ENCODE data around the gene IP6K1.
A peak's percentile ranks its signal among the peaks of the same experiment; 100 is the strongest.
"Not testable (repeated sequence)": the region's sequence is repeated elsewhere in the genome, so short reads cannot be mapped to it uniquely, and the experiment has no call there.

Gene IP6K1

DNA sequence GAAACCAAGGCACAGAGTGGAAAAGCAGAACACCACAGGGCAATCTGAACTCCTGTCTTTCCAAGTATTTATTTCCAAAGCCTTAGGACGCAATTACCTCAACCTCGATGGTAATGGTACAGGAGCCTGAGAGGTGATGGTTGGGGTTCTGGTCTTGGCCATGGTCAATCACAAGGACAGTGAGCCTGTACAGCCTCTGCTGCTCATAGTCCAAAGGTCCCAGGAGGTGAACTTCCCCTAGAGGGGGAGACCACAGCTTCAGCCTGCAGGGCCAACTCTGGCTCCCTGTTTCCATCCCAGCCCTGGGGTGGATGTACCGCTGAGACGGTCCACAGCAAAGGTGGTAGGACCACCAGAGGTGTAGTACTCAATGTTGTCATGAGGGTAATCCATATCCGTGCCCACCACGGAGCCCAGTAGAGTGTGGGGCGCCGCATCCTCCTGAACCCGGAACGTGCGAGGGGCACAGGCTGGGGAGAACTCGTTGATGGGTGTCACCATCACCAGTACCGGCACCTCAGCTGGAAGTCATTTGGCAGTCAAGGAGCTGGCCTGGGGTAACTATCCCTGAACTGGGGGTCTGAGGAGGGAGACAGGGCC, 7.2 kb upstream of the IP6K1 start:
- no peak for ATAC-seq

DNA sequence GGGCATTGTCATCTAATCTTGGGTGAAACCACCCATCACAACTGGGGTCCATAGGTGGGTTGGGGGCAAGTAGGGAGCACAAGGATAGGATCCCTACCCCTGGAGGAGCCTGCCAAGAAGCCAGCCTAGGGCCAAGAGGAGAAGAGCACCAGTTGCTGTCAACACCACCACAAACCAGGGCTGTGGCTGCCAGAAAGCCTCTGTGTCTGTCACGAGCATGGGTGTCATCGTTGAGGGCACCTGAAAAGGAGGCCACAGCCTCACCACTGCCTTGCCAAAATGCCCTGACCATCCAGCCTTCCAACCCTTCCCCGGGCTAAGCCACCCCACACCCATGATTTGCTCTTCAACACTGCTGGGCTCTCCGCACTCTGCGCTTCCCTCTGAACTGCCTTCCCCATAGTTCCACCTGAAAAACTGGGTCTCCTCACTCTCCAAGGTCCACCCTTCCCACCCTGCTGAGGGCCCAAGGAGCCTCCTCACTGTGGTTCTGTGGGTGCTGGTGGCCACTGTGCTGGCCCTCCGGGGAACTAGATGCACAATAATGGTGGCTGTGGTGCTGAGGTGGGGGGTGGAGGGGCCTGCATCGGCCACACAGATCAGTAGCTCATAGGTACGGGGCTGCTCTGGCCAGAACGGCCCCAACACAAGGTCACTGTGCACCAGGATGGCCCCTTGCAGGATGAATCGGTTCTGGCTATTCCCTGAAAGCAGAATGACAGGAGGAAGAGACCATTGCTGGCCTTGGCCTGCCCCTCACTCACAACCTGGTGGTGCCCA, 6.2 kb upstream of the IP6K1 start:
- DNase-seq = no peak
- no peak for ATAC-seq

More for the DNA sequence above, 7.2 kb upstream of the IP6K1 start:
- DNase-seq = no peak

DNA sequence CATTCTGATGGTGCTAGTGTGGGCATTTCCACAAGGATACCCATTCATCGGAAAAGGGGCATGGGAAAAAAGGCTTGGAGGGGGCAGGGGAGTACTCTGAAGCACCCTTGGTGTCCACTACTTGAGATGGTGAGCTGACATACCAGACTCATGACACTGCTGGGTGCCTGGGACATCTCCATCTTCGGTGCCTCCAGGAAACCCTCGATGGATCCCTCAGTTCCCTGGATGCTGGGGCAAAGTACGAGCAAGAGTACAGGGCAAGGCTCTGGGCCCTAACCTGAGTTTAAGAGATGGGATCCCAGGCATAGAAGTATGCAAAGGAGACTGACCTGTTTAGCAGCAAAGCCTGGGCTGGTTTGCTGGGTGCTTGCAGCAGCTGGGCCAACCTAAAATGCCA, 5.2 kb upstream of the IP6K1 start:
- ATAC-seq (no peak), DNase-seq (no peak)

DNA sequence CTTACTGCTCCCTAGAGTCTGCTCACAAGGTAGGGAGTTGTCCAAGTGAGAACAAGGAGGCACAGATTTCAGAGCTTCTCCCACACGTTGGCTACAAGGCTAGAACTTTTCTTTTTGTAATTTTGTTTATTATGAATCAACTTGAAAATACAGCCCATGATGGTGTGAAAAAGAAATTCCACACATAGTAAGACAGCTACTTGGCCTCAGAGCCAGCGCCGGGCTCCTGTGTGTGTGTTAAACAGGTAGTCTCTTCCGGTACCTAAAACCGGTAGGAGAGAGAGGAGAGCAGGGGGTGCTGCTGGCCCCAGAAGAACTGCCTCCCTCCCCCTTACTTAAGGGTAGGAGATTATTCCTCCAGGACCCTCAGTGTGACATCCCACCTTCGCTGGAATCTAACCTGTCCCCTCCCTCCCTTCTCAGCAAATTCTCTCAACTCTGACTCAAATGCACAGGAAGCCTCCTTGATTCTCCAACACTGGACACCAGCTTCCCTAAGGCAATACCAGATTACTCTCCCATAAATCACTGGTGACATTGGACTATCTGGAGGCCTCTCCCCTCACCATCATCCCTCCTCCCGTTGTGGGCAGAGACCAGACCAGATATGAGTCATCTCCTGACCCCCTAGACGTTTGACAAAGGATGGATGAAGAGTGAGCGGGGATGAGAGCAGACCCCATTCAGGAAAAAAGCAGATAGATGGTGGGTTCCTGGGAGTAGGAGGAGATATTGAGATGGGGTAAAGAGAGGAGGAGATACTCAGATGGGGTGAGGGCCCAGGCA, 4.5 kb upstream of the IP6K1 start:
- DNase-seq (no peak), ATAC-seq (no peak)

DNA sequence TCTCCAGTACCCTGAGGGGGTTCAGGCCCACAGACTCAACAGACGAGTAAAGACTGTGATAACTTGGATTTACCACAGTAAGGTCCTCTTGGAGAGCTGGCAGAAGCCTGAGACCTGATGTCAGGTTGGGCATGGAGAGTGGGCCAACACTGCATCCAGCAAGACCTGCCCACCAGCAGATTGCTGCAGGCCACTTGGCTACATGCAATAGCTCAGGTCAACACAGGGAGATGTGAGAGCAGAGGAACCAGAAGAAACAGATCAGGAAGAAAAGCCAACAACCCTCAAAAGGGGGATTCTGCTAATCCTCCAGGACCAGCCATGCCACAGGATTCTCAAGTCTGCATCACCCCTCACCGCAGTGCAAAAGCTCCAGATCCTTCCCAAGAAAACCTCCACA, 1.7 kb upstream of the IP6K1 start:
- no peak for DNase-seq
- no peak for ATAC-seq

DNA sequence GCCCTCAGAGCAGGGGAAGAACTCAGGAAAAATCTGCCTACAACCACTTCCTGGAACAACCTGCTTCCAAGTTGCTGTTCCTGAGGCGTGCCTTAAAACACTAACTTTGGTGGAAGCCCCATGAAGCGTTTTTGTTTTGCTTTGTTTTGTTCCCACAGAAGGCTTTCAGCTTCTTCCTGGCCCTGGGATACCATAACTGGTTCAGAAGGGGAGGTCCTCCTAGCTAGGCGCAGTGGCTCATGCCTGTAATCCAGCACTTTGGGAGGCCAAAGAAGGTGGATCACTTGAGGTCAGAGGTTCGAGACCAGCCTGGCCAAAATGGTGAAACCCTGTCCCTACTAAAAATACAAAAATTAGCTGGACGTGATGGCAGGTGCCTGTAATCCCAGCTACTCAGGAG, 1.2 kb upstream of the IP6K1 start:
- no peak for ATAC-seq
- no peak for DNase-seq

DNA sequence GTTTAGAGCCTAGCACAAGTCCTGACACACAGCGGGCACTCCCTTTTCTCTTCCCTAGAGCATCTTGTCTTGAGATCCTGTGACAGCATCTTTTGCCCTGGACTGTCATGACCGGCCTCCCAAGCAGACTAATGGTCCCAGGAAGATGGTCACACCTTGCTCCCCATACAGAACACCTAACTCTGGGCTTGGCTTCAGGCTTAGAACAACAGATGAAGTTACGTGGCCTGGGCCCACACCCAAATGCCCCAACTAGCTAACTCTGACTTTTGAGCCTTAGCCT, 781 bp upstream of the IP6K1 start:
- DNase-seq (no peak), ATAC-seq (no peak)

DNA sequence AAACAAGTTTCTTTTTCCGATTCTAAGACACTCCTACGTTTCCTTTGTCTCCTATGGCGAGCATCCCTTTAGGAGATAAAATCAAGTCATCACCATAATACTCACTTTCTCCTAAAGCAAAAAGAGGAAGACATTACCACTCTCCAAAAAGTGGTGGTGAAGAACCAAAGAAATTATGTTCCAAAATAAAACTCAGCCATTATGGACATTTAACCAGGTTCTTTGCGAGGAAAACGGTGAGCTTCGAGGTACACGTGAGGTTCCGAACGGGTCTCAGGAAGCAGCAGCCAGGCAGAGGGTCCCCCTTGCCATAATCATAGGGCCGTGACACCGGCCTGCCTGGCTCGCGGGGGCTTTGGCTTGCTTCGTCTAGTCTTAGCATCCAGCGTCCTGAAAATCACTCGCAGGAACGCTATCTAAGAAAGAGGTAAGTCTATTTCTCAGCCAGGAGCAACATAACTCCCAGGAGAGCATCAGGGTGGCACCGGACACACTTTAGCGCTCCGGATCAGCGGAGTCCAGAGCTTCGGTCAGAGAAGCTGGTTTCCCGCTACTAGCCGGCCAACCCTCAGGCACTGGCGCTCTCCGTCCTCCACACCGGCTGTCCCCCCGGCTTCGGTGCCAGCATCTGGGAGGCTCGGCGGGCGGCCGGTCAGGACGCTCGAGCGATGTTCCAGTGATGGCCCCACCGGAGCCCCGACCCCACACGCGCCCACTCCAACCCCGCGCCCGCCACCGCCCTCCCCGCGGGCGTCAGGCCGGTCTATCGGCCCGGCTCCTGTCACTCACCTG, 581 bp downstream of the IP6K1 start:
- peak; percentile 27 for DNase-seq
- ATAC-seq = peak; percentile 48

DNA sequence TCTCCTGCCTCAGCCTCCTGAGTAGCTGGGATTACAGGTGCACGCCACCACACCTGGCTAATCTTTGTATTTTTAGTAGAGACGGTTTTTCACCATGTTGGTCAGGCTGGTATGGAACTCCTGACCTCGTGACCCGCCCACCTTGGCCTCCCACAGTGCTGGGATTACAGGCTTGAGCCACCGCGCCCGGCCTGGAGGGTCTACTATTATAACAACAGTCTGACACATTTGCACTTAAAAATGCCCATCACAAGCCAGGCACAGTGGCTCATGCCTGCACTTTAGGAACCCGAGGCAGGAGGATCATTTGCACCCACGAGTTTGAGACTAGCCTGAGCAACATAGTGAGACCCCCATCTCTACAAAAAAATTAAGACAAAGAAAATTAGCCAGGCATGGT, 4.1 kb downstream of the IP6K1 start:
- DNase-seq, ATAC-seq: not testable (repeated sequence)

DNA sequence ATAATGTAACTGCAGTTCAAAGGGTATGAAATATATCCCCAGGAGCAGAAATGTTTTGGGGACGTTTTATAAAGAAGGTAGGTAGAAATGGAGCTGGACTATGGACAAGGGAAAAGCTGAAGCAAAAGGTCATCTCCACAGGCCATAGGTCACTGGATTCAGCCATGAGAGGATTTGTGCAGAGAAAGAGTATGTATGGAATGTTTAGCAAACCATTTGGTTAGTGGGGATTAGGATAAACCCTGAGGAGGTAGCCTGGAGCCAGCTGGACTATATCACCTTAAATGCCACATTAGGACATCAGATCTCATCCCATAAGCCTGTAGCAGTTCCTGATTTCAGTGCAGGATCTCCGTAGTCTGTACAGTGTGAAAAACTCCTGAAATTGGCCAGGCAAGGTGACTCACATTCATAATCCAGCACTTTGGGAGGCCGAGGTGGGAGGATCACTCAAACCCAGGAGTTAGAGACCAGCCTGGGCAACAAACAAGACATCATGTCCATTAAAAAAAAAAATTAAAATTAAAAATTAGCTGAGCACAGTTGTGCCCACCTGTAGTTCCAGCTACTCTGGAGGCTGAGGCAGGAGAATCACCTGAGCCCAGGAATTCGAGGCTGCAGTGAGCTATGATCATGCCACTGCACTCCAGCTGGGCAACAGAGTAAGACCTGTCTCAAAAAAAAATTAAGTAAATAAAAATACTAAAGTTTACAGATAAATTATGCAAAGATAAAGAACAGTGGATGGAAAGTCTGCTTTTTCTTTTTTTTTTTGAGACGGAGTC, 4.7 kb downstream of the IP6K1 start:
- no peak for DNase-seq
- ATAC-seq = no peak

DNA sequence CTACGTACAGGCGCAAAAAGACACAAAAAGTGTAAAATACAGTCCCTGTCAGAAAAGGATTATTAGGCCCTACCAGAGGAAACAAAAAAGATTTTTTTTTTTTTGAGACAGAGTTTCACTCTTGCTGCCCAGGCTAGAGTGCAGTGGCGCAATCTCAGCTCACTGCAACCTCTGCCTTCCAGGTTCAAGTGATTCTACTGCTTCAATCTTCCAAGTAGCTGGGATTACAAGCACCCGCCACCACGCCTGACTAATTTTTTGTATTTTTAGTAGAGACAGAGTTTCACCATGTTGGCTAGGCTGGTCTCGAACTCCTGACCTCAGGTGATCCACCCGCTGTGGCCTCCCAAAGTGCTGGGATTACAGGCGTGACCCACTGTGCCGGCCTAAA, 5.4 kb downstream of the IP6K1 start:
- not testable (repeated sequence) for DNase-seq, ATAC-seq

DNA sequence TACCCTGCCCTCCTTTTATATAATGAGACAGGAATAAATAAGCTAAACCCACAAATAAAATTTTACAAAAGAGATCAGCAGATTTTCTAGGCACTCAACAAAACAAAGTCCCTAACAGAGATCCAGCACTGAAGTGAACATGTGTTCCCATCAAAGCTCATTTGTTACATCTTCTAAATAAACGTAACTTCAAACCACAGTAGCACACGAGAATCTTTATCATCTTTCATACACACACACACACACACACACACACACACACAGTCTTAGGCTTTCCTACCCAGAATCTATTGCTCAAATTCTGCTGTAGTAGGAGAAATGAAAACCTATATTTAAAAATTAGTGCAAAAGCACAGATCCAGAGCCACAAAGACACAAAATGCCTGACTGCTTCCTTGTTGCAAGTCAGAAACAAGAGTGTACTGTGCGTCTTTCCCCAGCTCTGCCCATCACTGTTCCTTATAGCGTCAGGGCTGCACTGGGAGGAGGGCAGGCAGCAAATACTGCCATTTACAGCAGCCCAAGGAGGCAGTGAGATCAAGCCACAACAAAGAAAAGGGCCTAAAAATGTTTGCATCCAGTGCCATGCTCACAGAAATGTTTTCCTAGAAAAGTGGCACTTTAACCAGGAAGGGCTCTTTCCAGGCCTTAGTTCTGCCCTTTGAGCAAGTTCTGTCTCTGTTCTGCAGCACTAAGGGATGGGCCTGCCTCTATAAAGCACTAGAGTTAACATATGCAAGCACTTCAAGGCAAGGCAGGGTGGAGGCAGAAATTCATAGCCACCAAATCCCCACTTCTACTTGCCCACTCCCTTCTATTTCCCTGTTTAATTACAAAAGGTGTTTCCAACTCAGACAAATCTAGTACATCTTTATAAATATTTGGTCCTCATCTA, 6.0 kb downstream of the IP6K1 start:
- DNase-seq (no peak), ATAC-seq (no peak)

DNA sequence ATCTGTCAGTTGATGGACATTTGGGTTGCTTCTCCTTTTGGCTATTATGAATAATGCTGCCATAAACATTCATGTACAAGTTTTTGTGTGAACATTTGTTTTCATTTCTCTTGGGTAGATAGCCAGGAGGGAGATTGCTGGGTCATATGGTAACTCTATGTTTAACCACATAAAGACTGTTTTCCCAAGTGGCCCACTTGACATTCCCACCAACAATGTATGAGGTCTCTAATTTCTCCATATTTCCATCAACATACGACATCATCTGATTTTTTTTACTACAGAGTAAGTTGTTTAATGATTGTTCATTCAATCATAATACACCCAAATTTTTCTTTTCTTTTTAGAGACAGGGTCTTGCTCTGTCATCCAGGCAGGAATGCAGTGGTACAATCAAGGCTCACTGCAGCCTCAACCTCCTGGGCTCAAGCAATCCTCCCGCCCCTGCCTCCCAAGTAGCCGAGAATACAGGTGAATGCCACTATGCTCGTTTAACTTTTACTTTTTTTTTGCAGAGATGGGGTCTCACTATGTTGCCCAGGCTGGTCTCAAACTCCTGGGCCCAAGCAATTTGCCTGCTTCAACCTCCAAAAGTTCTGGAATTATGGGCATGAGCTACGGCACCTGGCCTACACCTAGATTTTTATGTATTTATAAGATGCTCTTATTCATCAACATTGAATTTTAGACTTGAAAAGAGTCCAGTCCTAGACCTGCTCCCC, 6.8 kb downstream of the IP6K1 start:
- no peak for DNase-seq
- no peak for ATAC-seq

DNA sequence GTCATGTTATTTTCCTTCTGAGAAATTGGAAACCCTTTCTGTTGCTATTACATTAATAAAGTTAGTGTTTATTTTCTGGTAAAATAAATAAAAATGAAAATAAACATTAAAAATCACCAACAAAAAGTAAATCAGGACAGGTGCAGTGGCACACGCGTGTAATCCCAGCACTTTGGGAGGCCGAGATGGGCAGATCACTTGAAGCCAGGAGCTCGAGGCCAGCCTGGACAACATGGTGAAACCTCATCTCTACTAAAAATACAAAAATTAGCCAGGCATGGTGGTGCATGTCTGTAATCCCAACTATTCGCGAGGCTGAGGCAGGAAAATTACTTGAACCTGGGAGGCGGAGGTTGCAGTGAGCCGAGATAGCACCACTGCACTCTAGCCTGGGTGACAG, 10.2 kb downstream of the IP6K1 start:
- not testable (repeated sequence) for DNase-seq, ATAC-seq

DNA sequence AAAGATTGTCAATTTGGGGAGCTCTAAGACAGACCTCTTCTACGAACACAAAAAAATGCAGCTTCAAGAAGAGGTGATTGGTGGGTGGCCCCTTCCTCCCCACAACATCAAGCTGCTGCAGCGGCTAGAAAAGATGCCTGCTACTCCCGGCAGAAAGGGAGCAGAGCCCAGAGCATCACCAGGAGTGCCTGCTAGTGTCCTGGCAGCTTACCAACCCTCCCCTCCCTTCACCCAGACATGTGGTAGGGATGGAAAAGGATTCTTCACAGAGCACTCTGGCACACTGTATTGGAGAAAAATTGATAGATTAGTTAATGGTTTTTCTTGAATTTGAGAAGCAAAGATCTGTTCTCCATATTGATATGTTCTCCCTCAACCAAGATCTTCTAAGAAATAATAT, 10.8 kb downstream of the IP6K1 start:
- DNase-seq (no peak), ATAC-seq (no peak)

DNA sequence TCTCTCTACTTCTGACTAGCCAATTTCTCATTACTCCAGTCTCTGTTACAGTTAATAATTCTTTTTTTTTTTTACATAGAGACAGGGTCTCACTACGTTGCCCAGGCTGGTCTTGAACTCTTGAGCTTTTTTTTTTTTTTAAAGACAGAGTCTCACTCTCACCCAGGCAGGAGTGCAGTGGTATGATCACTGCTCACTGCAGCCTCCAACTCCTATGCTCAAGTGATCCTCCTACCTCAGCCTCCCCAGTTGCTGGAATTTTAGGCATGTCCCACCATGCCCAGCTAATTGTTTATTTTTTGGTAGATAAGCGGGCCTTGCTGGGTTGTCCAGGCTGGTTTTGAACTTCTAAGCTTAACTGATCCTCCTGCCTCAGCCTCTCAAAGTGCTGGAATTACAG, 13.6 kb downstream of the IP6K1 start:
- ATAC-seq = no peak
- DNase-seq = no peak

DNA sequence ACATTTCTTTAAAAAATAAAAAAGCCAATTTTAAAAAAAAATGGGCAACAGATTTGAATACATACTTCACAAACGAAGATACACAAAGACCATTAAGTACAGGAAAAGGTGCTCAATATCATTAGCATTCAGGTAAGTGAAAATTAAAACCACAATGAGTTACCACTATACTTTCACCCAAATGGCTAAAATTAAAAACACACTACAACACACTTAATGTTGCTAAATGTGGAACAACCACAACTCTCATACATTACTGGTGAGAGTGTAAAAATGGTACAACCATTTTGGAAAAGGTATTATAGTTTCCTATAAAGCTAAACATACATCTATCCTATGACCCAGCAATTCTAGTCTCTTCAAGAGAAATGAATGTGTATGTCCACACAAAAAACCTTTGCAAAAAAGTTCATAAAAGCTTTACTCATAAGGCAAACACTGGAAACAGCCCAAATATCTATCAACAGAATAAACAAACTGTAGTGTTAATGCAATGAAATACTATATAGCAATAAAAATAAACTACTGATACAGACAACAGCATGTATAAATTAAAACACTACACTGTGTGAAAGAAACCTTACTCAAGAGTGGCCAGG, 14.9 kb downstream of the IP6K1 start:
- ATAC-seq (no peak), DNase-seq (no peak)

DNA sequence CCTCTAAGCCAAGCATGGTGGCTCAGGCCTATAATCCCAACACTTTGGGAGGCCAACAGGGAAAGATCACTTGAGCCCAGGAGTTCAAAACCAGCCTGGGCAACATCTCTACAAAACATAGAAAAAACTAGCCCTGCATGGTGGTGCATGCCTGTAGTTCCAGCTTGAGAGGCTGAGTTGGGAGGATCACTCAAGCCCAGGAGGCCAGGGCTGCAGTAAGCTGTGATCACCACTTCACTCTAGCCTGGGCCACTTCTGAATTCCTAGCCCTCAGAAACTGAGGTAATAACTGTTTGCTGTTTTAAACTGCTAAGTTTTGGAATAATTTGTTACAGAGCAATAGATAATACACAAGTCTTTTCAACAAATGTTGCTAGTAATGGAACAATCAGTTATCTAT, 16.4 kb downstream of the IP6K1 start:
- ATAC-seq (no peak), DNase-seq (no peak)

DNA sequence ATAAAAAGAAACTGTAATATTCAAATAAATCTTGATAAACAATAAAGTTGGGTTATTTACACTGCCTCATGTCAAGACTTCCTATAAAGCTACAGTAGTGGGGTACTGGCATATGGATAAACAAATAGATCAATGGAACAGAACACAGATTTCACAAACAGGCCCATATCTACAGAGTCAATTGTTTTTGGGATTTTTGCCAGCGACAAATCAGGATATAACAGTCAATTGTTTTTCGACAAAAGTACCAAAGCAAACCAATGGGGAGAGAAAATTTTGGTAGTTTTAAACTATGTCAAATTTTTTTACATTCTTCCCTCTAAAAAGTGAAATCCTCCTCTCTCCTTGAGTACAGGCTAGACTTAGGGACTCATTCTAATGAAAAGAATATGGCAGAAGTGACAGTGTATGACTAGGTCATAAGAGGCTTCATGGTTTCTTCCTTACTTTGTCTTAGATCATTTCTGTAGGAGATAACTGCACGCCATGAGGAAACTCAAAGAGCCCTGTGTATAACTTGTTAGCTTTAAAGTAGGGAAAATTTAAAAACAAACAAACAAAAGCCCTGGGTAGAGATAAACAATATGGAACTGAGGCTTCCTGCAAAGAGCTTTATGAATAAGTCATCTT, 16.9 kb downstream of the IP6K1 start:
- no peak for DNase-seq

More for the DNA sequence above, 16.9 kb downstream of the IP6K1 start:
- peak; percentile 61 for ATAC-seq
